ENCODE results near the gene DPYD. TPM values are rescaled to one million over a fixed set of nuclear protein-coding genes. Genes with fewer than 3 reads are reported as not detected.
A peak's percentile ranks its signal among the peaks of the same experiment; 100 is the strongest.

DPYD gene
- total RNA-seq, 1 donor from 2014 or later = 9.2 TPM

DNA sequence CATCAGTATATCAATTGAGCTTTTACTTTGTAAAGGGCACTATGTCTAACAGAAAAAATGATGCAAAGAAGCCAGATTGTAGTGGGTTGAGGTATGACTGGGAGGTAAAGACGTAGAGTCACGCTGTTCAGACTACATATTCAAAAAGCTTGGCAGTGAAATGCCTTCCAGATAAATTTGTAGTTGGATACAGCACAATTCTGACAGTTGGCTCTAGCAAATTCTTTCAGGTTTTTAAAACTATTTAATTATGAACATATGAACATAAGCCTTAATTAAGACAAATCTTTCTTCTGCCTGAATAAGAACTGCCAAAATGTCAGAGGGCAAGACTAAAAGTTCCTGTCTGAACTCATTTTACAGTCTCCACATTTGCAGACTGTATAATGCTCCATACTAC, 118.8 kb downstream of the DPYD start:
- Histone ChIP-seq H3K36me3 (no peaks in the 10 kb centered on the region), H3K4me1 (peaks cover 33% of the 10 kb centered on the region), H3K27me3 (ENCODE audit: low read depth) (no peaks in the 10 kb centered on the region), H3K9me3 (replicated peaks) (no peaks in the 10 kb centered on the region), H3K27ac (replicated peaks) (no peak overlapping the region), H3K4me3 (no peak overlapping the region)
- TF ChIP-seq CTCF (IDR thresholded peaks at IDR 0.05; ENCODE audit: borderline replicate concordance) = no peak
- intact Hi-C loops (cut with micrococcal nuclease) = no loop called here
- no peak for DNase-seq

DNA sequence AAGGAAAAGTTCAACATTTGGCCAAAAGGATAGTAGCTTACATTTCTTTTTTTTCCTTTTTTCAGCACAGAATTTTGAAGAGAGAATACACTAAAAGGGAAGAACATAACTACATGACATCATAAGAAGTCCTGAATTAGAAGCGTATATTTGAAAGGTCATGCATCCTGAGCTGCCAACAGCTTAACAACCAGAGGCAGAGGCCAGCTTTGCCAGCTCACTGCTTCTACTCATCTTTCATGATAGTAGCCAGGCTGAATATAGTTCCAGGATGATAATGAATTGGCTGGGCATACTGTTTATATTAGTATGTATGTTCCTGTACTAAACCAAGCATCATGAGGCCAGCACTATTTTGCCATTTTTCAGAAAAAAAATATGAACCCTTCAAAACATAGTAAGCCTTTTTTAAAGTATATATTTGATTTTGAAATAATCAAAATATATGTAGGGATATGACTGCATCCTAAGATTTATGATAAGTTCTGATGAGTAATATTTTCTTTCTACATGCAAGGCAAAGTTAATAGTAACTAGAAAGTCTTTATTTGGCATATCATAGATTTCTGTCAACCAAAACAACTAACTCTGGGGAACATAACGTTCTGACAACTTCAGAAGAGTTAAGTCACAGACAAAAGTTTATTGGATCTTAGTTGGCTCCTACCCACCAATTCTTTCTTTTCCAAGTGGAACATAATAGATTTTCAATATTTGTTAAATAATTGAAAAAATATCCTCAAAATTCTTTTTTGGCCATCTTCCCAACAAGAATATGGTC, 123.2 kb downstream of the DPYD start:
- Histone ChIP-seq H3K4me3 (no peak overlapping the region), H3K27ac (replicated peaks) (peak overlapping the region; percentile 72), H3K27me3 (ENCODE audit: low read depth) (no peaks in the 10 kb centered on the region), H3K4me1 (peaks cover 26% of the 10 kb centered on the region), H3K9me3 (replicated peaks) (no peaks in the 10 kb centered on the region), H3K36me3 (no peaks in the 10 kb centered on the region)
- TF ChIP-seq CTCF (IDR thresholded peaks at IDR 0.05; ENCODE audit: borderline replicate concordance) = no peak
- intact Hi-C loops (cut with micrococcal nuclease) = no loop called here
- DNase-seq = peak; percentile 27

GRCh38 chr1:97796711-97797110, 124.1 kb downstream of the DPYD start:
- Histone ChIP-seq H3K27ac (replicated peaks) (peak overlapping the region; percentile 72), H3K36me3 (no peaks in the 10 kb centered on the region), H3K9me3 (replicated peaks) (no peaks in the 10 kb centered on the region), H3K4me1 (peaks cover 26% of the 10 kb centered on the region), H3K27me3 (ENCODE audit: low read depth) (no peaks in the 10 kb centered on the region), H3K4me3 (no peak overlapping the region)
- intact Hi-C loops (cut with micrococcal nuclease) = no loop called here
- no peak for DNase-seq
- no peak for TF ChIP-seq CTCF (IDR thresholded peaks at IDR 0.05; ENCODE audit: borderline replicate concordance)

GRCh38 chr1:97792655-97793054, 128.2 kb downstream of the DPYD start:
- DNase-seq = no peak
- Histone ChIP-seq H3K36me3 (no peaks in the 10 kb centered on the region), H3K4me3 (no peak overlapping the region), H3K27ac (replicated peaks) (no peak overlapping the region), H3K27me3 (ENCODE audit: low read depth) (no peaks in the 10 kb centered on the region), H3K4me1 (peaks cover 28% of the 10 kb centered on the region), H3K9me3 (replicated peaks) (no peaks in the 10 kb centered on the region)
- no peak for TF ChIP-seq CTCF (IDR thresholded peaks at IDR 0.05; ENCODE audit: borderline replicate concordance)
- intact Hi-C loops (cut with micrococcal nuclease) = no loop called here

DNA sequence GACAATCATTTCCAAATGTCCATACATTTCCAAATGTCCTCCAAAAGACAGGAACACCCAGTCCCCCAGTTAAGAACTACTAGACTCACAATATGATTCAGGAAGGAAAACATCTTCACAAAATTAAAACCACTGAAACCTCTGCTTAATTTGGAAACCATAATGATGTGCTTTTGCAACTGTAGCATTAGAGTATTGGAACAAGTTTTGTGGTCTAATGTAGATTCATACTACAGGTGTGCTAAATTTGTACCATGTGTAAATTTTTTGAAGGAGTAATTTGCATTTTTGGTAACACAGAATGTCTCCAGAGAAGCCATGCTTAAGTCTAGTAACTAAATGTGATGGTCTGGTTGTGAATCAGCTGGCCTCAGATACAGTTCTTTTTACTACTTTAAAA, 129.6 kb downstream of the DPYD start:
- Histone ChIP-seq H3K4me3 (no peak overlapping the region), H3K9me3 (replicated peaks) (no peaks in the 10 kb centered on the region), H3K27me3 (ENCODE audit: low read depth) (no peaks in the 10 kb centered on the region), H3K27ac (replicated peaks) (no peak overlapping the region), H3K36me3 (no peaks in the 10 kb centered on the region), H3K4me1 (peaks cover 23% of the 10 kb centered on the region)
- TF ChIP-seq CTCF (IDR thresholded peaks at IDR 0.05; ENCODE audit: borderline replicate concordance) = no peak
- no peak for DNase-seq
- intact Hi-C loops (cut with micrococcal nuclease) = no loop called here
